Gastrocnemius medialis (tissue), 4 donors: ENCODE results near the gene SPTBN2.

Source experiments
- CTCF ChIP-seq, 5 experiments: fragments of 450-650 bp in 3 of 5; fragments of 200-600 bp in 2 of 5; sonication (generic) in 2 of 5; IDR thresholded peaks in 4 of 5; conservative IDR thresholded peaks in 1 of 5; 1 replicate in 4 of 5; 2 replicates in 1 of 5; pipeline ENCODE4 v1.5.1; 2016 to 2019; ENCODE audit warnings: antibody characterized with exemption in 5 of 5, mild to moderate bottlenecking in 3 of 5, moderate library complexity in 3 of 5
- POLR2A ChIP-seq, 2 donors: fragments of 450-650 bp; IDR thresholded peaks; one replicate each; pipeline ENCODE4 v1.6.1; 2017; ENCODE audit warnings: antibody characterized with exemption in 2 of 2, mild to moderate bottlenecking in 2 of 2, moderate library complexity in 2 of 2

GRCh38 chr11:66728693-66729385, at the start of gene SPTBN2:
- TF ChIP-seq CTCF (IDR thresholded peaks at IDR 0.05 in 4 of 5, conservative IDR thresholded peaks at IDR 0.05 in 1 of 5) (no peak), POLR2A (IDR thresholded peaks at IDR 0.05) (no peak)
